Measurements from ENCODE around the gene ORC6. TPM values are rescaled to one million over a fixed set of nuclear protein-coding genes. Genes with fewer than 3 reads are reported as not detected.

Gene ORC6
- total RNA-seq, 1 donor from 2014 or later: 13.2 TPM

- no peak overlapping the region for H3K4me3 Mint-ChIP-seq
Observed at GRCh38 chr16:46686815-46687473, 2.5 kb upstream of the ORC6 start.

GRCh38 chr16:46687486-46687885 lies 2.0 kb upstream of the ORC6 start:
- no peaks in the 10 kb centered on the region for H3K27me3 Mint-ChIP-seq
- POLR2A ChIA-PET: no interaction called here
- H3K4me1 Mint-ChIP-seq: peaks cover 46% of the 10 kb centered on the region

More at GRCh38 chr16:46686815-46687473, 2.5 kb upstream of the ORC6 start:
- CTCF ChIA-PET: interaction anchor here (1.4 to 1.8 kb wide), 2 partner anchors 13 to 114 kb away, joined by 7 to 8 read pairs; no protein-coding TSS in a partner anchor
- Mint-ChIP-seq H3K27ac (no peak overlapping the region), H3K36me3 (ENCODE audit: low read depth) (peaks cover 7% of the 10 kb centered on the region), H3K9me3 (no peaks in the 10 kb centered on the region), H3K27me3 (no peaks in the 10 kb centered on the region), H3K4me1 (peaks cover 46% of the 10 kb centered on the region)
- intact Hi-C loops (cut with micrococcal nuclease): loop anchor here (5.0 to 10.0 kb wide), 3 partner anchors 120 to 778 kb away; partner anchors contain the start of genes ITFG1 and PHKB
- no peak for DNase-seq
- POLR2A ChIA-PET: interaction anchor here (0.8 kb wide), 1 partner anchor 10 kb away, joined by 3 read pairs; no protein-coding TSS in a partner anchor
- no peak for TF ChIP-seq CTCF (IDR thresholded peaks at IDR 0.05)
- ATAC-seq (ENCODE audit: low read depth): no peak

GRCh38 chr16:46688101-46688653 lies 1.3 kb upstream of the ORC6 start:
- peaks cover under 1% of the 10 kb centered on the region for H3K36me3 Mint-ChIP-seq (ENCODE audit: low read depth)
- H3K9me3 Mint-ChIP-seq: no peaks in the 10 kb centered on the region
- peaks cover 45% of the 10 kb centered on the region for H3K4me1 Mint-ChIP-seq
- TF ChIP-seq CTCF (IDR thresholded peaks at IDR 0.05): no peak
- H3K4me3 Mint-ChIP-seq: no peak overlapping the region
- ATAC-seq (ENCODE audit: low read depth): no peak
- ChIA-PET CTCF (no interaction called here), POLR2A (no interaction called here)
- no peak overlapping the region for H3K27ac Mint-ChIP-seq
- DNase-seq: no peak
- intact Hi-C loops (cut with micrococcal nuclease): loop anchor here (1.0 to 10.0 kb wide), 8 partner anchors 29 to 777 kb away; partner anchors contain the start of genes ITFG1, PHKB and SHCBP1
- H3K27me3 Mint-ChIP-seq: no peaks in the 10 kb centered on the region

More at GRCh38 chr16:46687486-46687885, 2.0 kb upstream of the ORC6 start:
- no peak for DNase-seq
- no peak overlapping the region for H3K4me3 Mint-ChIP-seq
- CTCF ChIA-PET: interaction anchor here (1.4 to 1.8 kb wide), 2 partner anchors 14 to 113 kb away, joined by 7 to 8 read pairs; no protein-coding TSS in a partner anchor
- no peaks in the 10 kb centered on the region for H3K9me3 Mint-ChIP-seq
- TF ChIP-seq CTCF (IDR thresholded peaks at IDR 0.05): no peak
- no peak overlapping the region for H3K27ac Mint-ChIP-seq
- H3K36me3 Mint-ChIP-seq (ENCODE audit: low read depth): peaks cover 2% of the 10 kb centered on the region
- ATAC-seq (ENCODE audit: low read depth): no peak
- intact Hi-C loops (cut with micrococcal nuclease): loop anchor here (5.0 to 10.0 kb wide), 3 partner anchors 120 to 777 kb away; partner anchors contain the start of genes ITFG1 and PHKB

- TF ChIP-seq CTCF (IDR thresholded peaks at IDR 0.05): no peak
- ChIA-PET POLR2A (interaction anchor here (4.4 kb wide), 1 partner anchor 100 kb away, joined by 20 read pairs; no protein-coding TSS in a partner anchor), CTCF (no interaction called here)
- H3K36me3 Mint-ChIP-seq (ENCODE audit: low read depth): no peaks in the 10 kb centered on the region
- H3K27me3 Mint-ChIP-seq: no peaks in the 10 kb centered on the region
- DNase-seq: peak; percentile 99
- intact Hi-C loops (cut with micrococcal nuclease): loop anchor here (1.0 to 10.0 kb wide), 14 partner anchors 16 to 776 kb away; partner anchors contain the start of genes C16orf87, DNAJA2, GPT2 and ITFG1
- H3K4me1 Mint-ChIP-seq: peaks cover 39% of the 10 kb centered on the region
- no peak within 1 kb of the TSS for H3K4me3 Mint-ChIP-seq
- peak; percentile 90 for ATAC-seq (ENCODE audit: low read depth)
- no peak within 1 kb of the TSS for H3K27ac Mint-ChIP-seq
- no peaks in the 10 kb centered on the region for H3K9me3 Mint-ChIP-seq
Observed at GRCh38 chr16:46688654-46689364, 650 bp upstream of the ORC6 start, which contains the start of gene VPS35. TSS of gene VPS35 (minus strand) at chr16:46689178. CDS start at chr16:46689133, 45 bp downstream.
